Calu3 (cell line): ENCODE measurements around the gene SSPN. TPM values are rescaled to one million over a fixed set of nuclear protein-coding genes. Genes with fewer than 3 reads are reported as not detected.

Source experiments
- BruUV-seq: library from RNA; stranded (reverse); fragments of 400-500 nt; replicated peaks from 2 replicates; lab custom pipeline; 2021; lab: Mats Ljungman, UMichigan
- CTCF ChIA-PET: fragments of 300-600 bp; sonication (Branson Sonifier 250); formaldehyde crosslinking; loops from one replicate; lab custom pipeline; 2022; ENCODE audit warnings: antibody characterized with exemption; lab: Charles Lee
- DNase-seq: peaks from one replicate; pipeline ENCODE4 v3.0.0; 2022
- H3K27ac Mint-ChIP-seq: one replicate; pipeline ENCODE4 v1.8.0; 2022; ENCODE audit warnings: mixed read lengths; ENCODE audit not compliant: unreplicated experiment
- H3K27me3 Mint-ChIP-seq: one replicate; pipeline ENCODE4 v1.8.0; 2022; ENCODE audit warnings: mixed read lengths; ENCODE audit not compliant: unreplicated experiment
- H3K36me3 Mint-ChIP-seq: one replicate; pipeline ENCODE4 v1.8.0; 2022; ENCODE audit warnings: mild to moderate bottlenecking, moderate library complexity, mixed read lengths; ENCODE audit not compliant: insufficient read depth, unreplicated experiment
- H3K4me1 Mint-ChIP-seq: one replicate; pipeline ENCODE4 v1.8.0; 2022; ENCODE audit warnings: mild to moderate bottlenecking, low read depth, mixed read lengths; ENCODE audit not compliant: unreplicated experiment
- H3K4me3 Mint-ChIP-seq: one replicate; pipeline ENCODE4 v1.8.0; 2022; ENCODE audit warnings: mild to moderate bottlenecking, low read depth, moderate library complexity, mixed read lengths; ENCODE audit not compliant: unreplicated experiment
- H3K9me3 Mint-ChIP-seq: one replicate; pipeline ENCODE4 v1.8.0; 2022; ENCODE audit warnings: low read depth, mixed read lengths; ENCODE audit not compliant: unreplicated experiment
- CTCF ChIP-seq: fragments of 200-600 bp; IDR thresholded peaks from one replicate; pipeline ENCODE4 v1.8.0; 2022; ENCODE audit warnings: antibody characterized with exemption; ENCODE audit not compliant: unreplicated experiment
- intact Hi-C: fragments of 100-400 bp; cut with micrococcal nuclease; formaldehyde crosslinking; loops from one replicate; pipeline ENCODE4 v1.10.0; 2022; ENCODE audit not compliant: unreplicated experiment
- total RNA-seq: library from RNA; stranded (reverse); gene quantifications from 2 replicates; pipeline ENCODE4 v1.2.3, GENCODE V29; 2022

Gene SSPN
- total RNA-seq, 1 experiment from 2014 or later = 8.9 TPM

DNA sequence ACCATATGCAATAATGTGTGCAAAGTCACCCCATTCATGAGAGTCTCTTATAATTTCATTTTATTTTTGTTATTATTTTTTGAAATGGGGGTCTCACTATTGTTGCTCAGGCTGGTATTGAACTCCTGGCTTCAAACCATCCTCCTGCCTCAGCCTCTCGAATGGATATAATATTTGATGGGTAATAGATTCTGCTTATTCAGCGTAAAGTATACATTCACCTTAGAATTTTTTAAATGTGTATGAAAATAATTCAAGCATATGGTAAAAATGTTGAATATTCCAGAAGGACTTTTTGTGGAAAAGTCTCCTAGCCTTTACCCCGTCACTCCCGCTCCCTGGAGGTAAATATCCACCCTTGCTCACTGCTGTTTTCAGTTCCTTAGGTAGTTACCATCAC, 23.4 kb upstream of the SSPN start:
- H3K27me3 Mint-ChIP-seq = no peaks in the 10 kb centered on the region

GRCh38 chr12:26172539-26172938, 22.8 kb upstream of the SSPN start:
- Mint-ChIP-seq H3K27ac (no peak overlapping the region), H3K9me3 (no peaks in the 10 kb centered on the region), H3K4me1 (peaks cover 23% of the 10 kb centered on the region), H3K36me3 (no peaks in the 10 kb centered on the region), H3K4me3 (no peak overlapping the region), H3K27me3 (no peaks in the 10 kb centered on the region)
- CTCF ChIA-PET = interaction anchor here (0.7 kb wide), 1 partner anchor 978 kb away, joined by 3 read pairs; no protein-coding TSS in a partner anchor
- intact Hi-C loops = no loop called here
- TF ChIP-seq CTCF = no peak
- DNase-seq = no peak
- no TSS peak for BruUV-seq

More for the DNA sequence above, 23.4 kb upstream of the SSPN start:
- no peak for DNase-seq
- TF ChIP-seq CTCF = no peak
- BruUV-seq = no TSS peak
- peaks cover 17% of the 10 kb centered on the region for H3K4me1 Mint-ChIP-seq
- no peaks in the 10 kb centered on the region for H3K9me3 Mint-ChIP-seq
- intact Hi-C loops = no loop called here
- H3K4me3 Mint-ChIP-seq = no peak overlapping the region
- CTCF ChIA-PET = no interaction called here
- no peak overlapping the region for H3K27ac Mint-ChIP-seq
- H3K36me3 Mint-ChIP-seq = no peaks in the 10 kb centered on the region

DNA sequence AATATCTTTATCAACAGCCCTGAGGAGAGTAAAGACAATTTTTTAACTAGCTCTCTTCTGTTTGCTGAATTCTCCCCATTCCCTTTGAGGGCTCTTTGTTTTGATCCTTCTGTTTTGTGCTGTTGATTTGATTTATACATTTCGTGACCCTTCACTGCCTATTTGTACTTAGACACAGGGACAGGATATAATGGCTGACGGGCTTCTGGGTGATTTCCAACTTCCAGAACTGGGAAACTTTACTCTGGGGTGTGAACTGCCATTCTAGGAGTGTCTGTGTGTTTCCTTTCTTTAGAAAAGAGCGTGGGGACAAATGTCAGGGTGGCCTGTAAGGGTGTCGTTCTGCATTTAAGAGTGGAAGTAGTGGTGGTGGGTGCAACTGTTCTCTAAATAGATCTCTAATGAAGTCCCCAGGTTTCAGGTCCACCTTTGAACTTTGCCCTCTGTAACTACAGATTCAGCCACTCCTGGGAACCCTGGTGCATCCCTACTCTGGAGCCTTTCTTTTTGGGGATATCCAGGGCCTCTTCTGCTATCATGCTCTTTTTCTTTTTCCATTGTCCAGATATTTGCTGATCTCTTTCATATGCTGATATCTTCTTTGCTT, 22.3 kb upstream of the SSPN start:
- no peaks in the 10 kb centered on the region for H3K9me3 Mint-ChIP-seq
- H3K4me3 Mint-ChIP-seq = no peak overlapping the region
- BruUV-seq = no TSS peak
- CTCF ChIA-PET = interaction anchor here (0.7 kb wide), 1 partner anchor 978 kb away, joined by 3 read pairs; no protein-coding TSS in a partner anchor
- H3K36me3 Mint-ChIP-seq = no peaks in the 10 kb centered on the region
- no peak for DNase-seq
- H3K4me1 Mint-ChIP-seq = peaks cover 28% of the 10 kb centered on the region
- no peaks in the 10 kb centered on the region for H3K27me3 Mint-ChIP-seq
- H3K27ac Mint-ChIP-seq = no peak overlapping the region
- TF ChIP-seq CTCF = no peak
- intact Hi-C loops = no loop called here

DNA sequence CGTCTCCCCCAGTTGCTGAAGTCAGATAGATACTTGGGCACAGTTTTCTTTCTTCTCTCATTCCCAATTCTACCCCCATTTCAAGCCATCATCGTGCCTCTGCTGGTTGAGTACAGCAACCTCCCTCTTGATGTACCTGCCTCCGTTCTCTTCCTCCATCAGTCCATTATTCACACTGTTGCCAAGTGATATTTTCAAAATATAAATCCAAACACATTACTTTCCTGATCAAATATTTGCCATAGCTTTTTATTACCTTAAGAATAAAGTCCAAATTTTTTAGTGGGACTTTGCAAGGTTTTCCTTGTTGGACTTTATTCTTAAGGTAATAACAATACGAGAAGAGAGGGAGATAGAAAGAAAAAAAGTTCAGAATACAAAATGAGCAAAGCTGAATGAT, 18.6 kb upstream of the SSPN start:
- Mint-ChIP-seq H3K27me3 (no peaks in the 10 kb centered on the region), H3K4me1 (peaks cover 37% of the 10 kb centered on the region), H3K9me3 (no peaks in the 10 kb centered on the region), H3K27ac (peak overlapping the region; percentile 21), H3K4me3 (no peak overlapping the region), H3K36me3 (no peaks in the 10 kb centered on the region)
- CTCF ChIA-PET = interaction anchor here (0.8 to 1.3 kb wide), 3 partner anchors 9 to 89 kb away, joined by 3 to 4 read pairs (median 3); no protein-coding TSS in a partner anchor
- TF ChIP-seq CTCF = no peak
- no TSS peak for BruUV-seq
- DNase-seq = no peak
- intact Hi-C loops = no loop called here
